Testis (tissue), 2 donors: ENCODE measurements around the gene ARSG.

Experiments used
- CTCF ChIP-seq, 3 experiments: fragments of 450-650 bp in 2 of 3; fragments of 200-600 bp in 1 of 3; sonication (generic) in 1 of 3; IDR thresholded peaks; one replicate each; pipeline ENCODE4 v1.5.1; 2016 to 2019; ENCODE audit warnings: antibody characterized with exemption in 3 of 3, mild to moderate bottlenecking in 2 of 3, moderate library complexity in 1 of 3
- POLR2A ChIP-seq: fragments of 450-650 bp; IDR thresholded peaks from one replicate; pipeline ENCODE4 v1.6.1; 2017; ENCODE audit warnings: antibody characterized with exemption, mild to moderate bottlenecking, moderate library complexity

GRCh38 chr17:68431661-68432071, 140.4 kb downstream of the ARSG start:
- no peak for TF ChIP-seq CTCF (IDR thresholded peaks at IDR 0.05)
- TF ChIP-seq POLR2A, result no peak
